Liver (tissue), 9 donors: ENCODE results near the gene DACH1. TPM values are rescaled to one million over a fixed set of nuclear protein-coding genes. Genes with fewer than 3 reads are reported as not detected.

Experiments used
- DNase-seq: peaks from one replicate; pipeline ENCODE4 v3.0.0-alpha.2; 2017; ENCODE audit warnings: low spot score
- H3K27ac ChIP-seq, 2 donors: one replicate each; pipeline ENCODE4 v1.7.0; 2013; ENCODE audit warnings: inconsistent platforms in 2 of 2, low read length in 2 of 2, control low read depth in 1 of 2, low read depth in 1 of 2, mild to moderate bottlenecking in 1 of 2
- H3K27me3 ChIP-seq, 4 donors: one replicate each; pipeline versions ENCODE4 v1.6.1 to v1.7.0; 2013; ENCODE audit warnings: low read length in 3 of 4, inconsistent platforms in 1 of 4, mild to moderate bottlenecking in 1 of 4, moderate library complexity in 1 of 4; ENCODE audit not compliant: control insufficient read depth in 4 of 4, insufficient read depth in 4 of 4
- H3K36me3 ChIP-seq, 4 donors: one replicate each; pipeline versions ENCODE4 v1.6.1 to v1.7.0; 2013; ENCODE audit warnings: low read length in 3 of 4, mild to moderate bottlenecking in 3 of 4, low read depth in 1 of 4, moderate library complexity in 1 of 4; ENCODE audit not compliant: control insufficient read depth in 4 of 4, insufficient read depth in 3 of 4
- H3K4me1 ChIP-seq, 4 donors: one replicate each; pipeline versions ENCODE4 v1.6.1 to v1.7.0; 2013; ENCODE audit warnings: low read length in 3 of 4, mild to moderate bottlenecking in 3 of 4, moderate library complexity in 1 of 4; ENCODE audit not compliant: control insufficient read depth in 4 of 4, insufficient read depth in 4 of 4
- H3K4me3 ChIP-seq, 3 donors: one replicate each; pipeline versions ENCODE4 v1.6.1 to v1.7.0; 2013; ENCODE audit warnings: low read length in 3 of 3, control low read depth in 1 of 3, low read depth in 1 of 3, mild to moderate bottlenecking in 1 of 3
- H3K9ac ChIP-seq, 2 donors: one replicate each; pipeline ENCODE4 v1.7.0; 2013; ENCODE audit warnings: low read length in 2 of 2, mild to moderate bottlenecking in 2 of 2, moderate library complexity in 2 of 2, control low read depth in 1 of 2, low read depth in 1 of 2
- H3K9me3 ChIP-seq, 4 donors: one replicate each; pipeline versions ENCODE4 v1.6.1 to v1.7.0; 2013; ENCODE audit warnings: low read length in 3 of 4; ENCODE audit not compliant: control insufficient read depth in 4 of 4
- ATF3 ChIP-seq: IDR thresholded peaks from 2 replicates; pipeline ENCODE4 v1.6.1; 2016; ENCODE audit warnings: antibody characterized with exemption
- CTCF ChIP-seq: fragments of 150-350 bp; IDR thresholded peaks from 2 replicates; pipeline ENCODE4 v1.5.1; 2017; ENCODE audit warnings: improper control_type of control experiment, low read depth, low read length; ENCODE audit not compliant: missing input control
- EGR1 ChIP-seq, 2 donors: IDR thresholded peaks; 2 replicates each; pipeline ENCODE4 v1.6.1; 2016 to 2018; ENCODE audit warnings: antibody characterized with exemption in 2 of 2, low read depth in 2 of 2
- FOXA2 ChIP-seq: IDR thresholded peaks from 2 replicates; pipeline ENCODE4 v1.6.1; 2016; ENCODE audit warnings: antibody characterized with exemption
- HNF4A ChIP-seq, 2 donors: conservative IDR thresholded peaks; 2 replicates each; pipeline ENCODE4 v1.6.1; 2016; ENCODE audit warnings: antibody characterized with exemption in 2 of 2, mild to moderate bottlenecking in 2 of 2
- HNF4G ChIP-seq: IDR thresholded peaks from 2 replicates; pipeline ENCODE4 v1.6.1; 2016; ENCODE audit warnings: antibody characterized with exemption
- MAX ChIP-seq: IDR thresholded peaks from 2 replicates; pipeline ENCODE4 v1.6.1; 2016; ENCODE audit warnings: antibody characterized with exemption
- NR2F2 ChIP-seq: IDR thresholded peaks from 2 replicates; pipeline ENCODE4 v1.6.1; 2016; ENCODE audit warnings: antibody characterized with exemption
- REST ChIP-seq: IDR thresholded peaks from 2 replicates; pipeline ENCODE4 v1.6.1; 2016; ENCODE audit warnings: antibody characterized with exemption, mild to moderate bottlenecking
- RXRA ChIP-seq, 2 donors: IDR thresholded peaks; 2 replicates each; pipeline ENCODE4 v1.6.1; 2017 to 2018; ENCODE audit warnings: antibody characterized with exemption in 2 of 2, mild to moderate bottlenecking in 1 of 2
- SP1 ChIP-seq: IDR thresholded peaks from 2 replicates; pipeline ENCODE4 v1.6.1; 2018; ENCODE audit warnings: antibody characterized with exemption, mild to moderate bottlenecking
- YY1 ChIP-seq: IDR thresholded peaks from 2 replicates; pipeline ENCODE4 v1.6.1; 2016; ENCODE audit warnings: antibody characterized with exemption, mild to moderate bottlenecking
- WGBS: extraction: QIAGEN DNeasy Blood & Tissue Kit; methylation state at CpG from one replicate; pipeline ENCODE4 v1.1.7; 2013; 5-methylcytosine and 5-hydroxymethylcytosine counted together
- polyA plus RNA-seq, 2 donors: library from polyadenylated mRNA; stranded (reverse) in 1 of 2; unstranded in 1 of 2; fragments of 200-250 nt in 1 of 2; fragments of >200 nt in 1 of 2; fragmentation: Nextera tagmentation in 1 of 2; extraction: Ambion mirVana in 1 of 2; gene quantifications; one replicate each; pipeline versions ENCODE4 v1.2.1 to v1.2.3, GENCODE V29; 2013 to 2015
- total RNA-seq, 2 donors: library from RNA; depleted of rRNA; stranded (reverse); fragments of >200 nt; gene quantifications; one replicate each; pipeline ENCODE4 v1.2.3, GENCODE V29; 2014
- donor health status: healthy.
- donor health status: healthy.
- donor health status: healthy.
- donor health status: healthy.
- donor health status: healthy.

DACH1 gene
- total and polyA plus RNA-seq, 4 donors: 0.28 to 1.9 (median 0.77) TPM

GRCh38 chr13:71774863-71775262 lies 92.1 kb downstream of the DACH1 start:
- H3K27ac ChIP-seq: no peak overlapping the region
- no peaks in the 10 kb centered on the region for H3K9me3 ChIP-seq
- H3K4me1 ChIP-seq: no peaks in the 10 kb centered on the region
- WGBS: 86% methylated on average over 4 of the region's 4 CpGs
- H3K36me3 ChIP-seq: no peaks in the 10 kb centered on the region
- no peak for TF ChIP-seq SP1
- TF ChIP-seq REST: no peak
- no peak for TF ChIP-seq YY1
- no peak for TF ChIP-seq HNF4G
- no peak for TF ChIP-seq ATF3
- no peak for TF ChIP-seq NR2F2
- no peak overlapping the region for H3K9ac ChIP-seq
- no peak for DNase-seq
- H3K27me3 ChIP-seq: peaks cover 0 to 3% (median 0%) of the 10 kb centered on the region in 4 donors
- no peak overlapping the region for H3K4me3 ChIP-seq

GRCh38 chr13:71773531-71773930 lies 93.5 kb downstream of the DACH1 start:
- Histone ChIP-seq H3K4me1 (no peaks in the 10 kb centered on the region), H3K27me3 (peaks cover 0 to 3% (median 0%) of the 10 kb centered on the region in 4 donors), H3K4me3 (no peak overlapping the region), H3K9ac (no peak overlapping the region), H3K27ac (no peak overlapping the region), H3K9me3 (no peaks in the 10 kb centered on the region), H3K36me3 (no peaks in the 10 kb centered on the region)
- TF ChIP-seq FOXA2 (no peak), REST (no peak), CTCF (no peak), RXRA (IDR thresholded peaks at IDR 0.05) (no peak), HNF4A (conservative IDR thresholded peaks at IDR 0.05) (no peak), MAX (no peak), EGR1 (IDR thresholded peaks at IDR 0.05; ENCODE audit: low read depth in 2 of 2) (no peak)
- no peak for DNase-seq
- WGBS: 78% methylated on average over 4 of the region's 4 CpGs
